Osteoblast (primary cell): ENCODE results near the gene NUDT19. TPM values are rescaled to one million over a fixed set of nuclear protein-coding genes. Genes with fewer than 3 reads are reported as not detected.

Source experiments
- DNase-seq: peaks from one replicate; pipeline ENCODE4 v3.0.0; 2011; ENCODE audit warnings: low spot score, mixed read lengths; ENCODE audit not compliant: insufficient read length; ENCODE audit errors: missing footprints
- H2AFZ ChIP-seq: 2 replicates; pipeline ENCODE4 v1.6.0; 2011; ENCODE audit warnings: mild to moderate bottlenecking, low read length
- H3K27ac ChIP-seq: 2 replicates; pipeline ENCODE4 v1.5.1; 2011; ENCODE audit warnings: mild to moderate bottlenecking, low read depth, low read length, moderate library complexity
- H3K27me3 ChIP-seq: 2 replicates; pipeline ENCODE4 v1.6.0; 2012; ENCODE audit warnings: mild to moderate bottlenecking, control low read depth, inconsistent platforms, low read length, moderate library complexity; ENCODE audit not compliant: insufficient read depth
- H3K36me3 ChIP-seq: 2 replicates; pipeline ENCODE4 v1.5.1; 2011; ENCODE audit warnings: mild to moderate bottlenecking, low read length, control low read depth, moderate library complexity; ENCODE audit not compliant: insufficient read depth
- H3K4me1 ChIP-seq: 2 replicates; pipeline ENCODE4 v1.5.1; 2011; ENCODE audit warnings: mild to moderate bottlenecking, low read length, control low read depth, moderate library complexity; ENCODE audit not compliant: insufficient read depth
- H3K4me2 ChIP-seq: 2 replicates; pipeline ENCODE4 v1.6.0; 2011; ENCODE audit warnings: mild to moderate bottlenecking, low read length; ENCODE audit not compliant: insufficient read depth
- H3K4me3 ChIP-seq: fragments of 200-600 bp; sonication (generic); 3 replicates; pipeline ENCODE4 v1.5.1; 2012; ENCODE audit warnings: mild to moderate bottlenecking, low read length, inconsistent platforms; ENCODE audit not compliant: insufficient read depth
- H3K79me2 ChIP-seq: 2 replicates; pipeline ENCODE4 v1.6.0; 2012; ENCODE audit warnings: mild to moderate bottlenecking, low read length, control low read depth, inconsistent platforms; ENCODE audit not compliant: insufficient read depth
- H3K9me3 ChIP-seq: 2 replicates; pipeline ENCODE4 v1.5.1; 2011; ENCODE audit warnings: low read depth, low read length, control low read depth
- H4K20me1 ChIP-seq: 2 replicates; pipeline ENCODE4 v1.6.0; 2012; ENCODE audit warnings: mild to moderate bottlenecking, low read length, control low read depth; ENCODE audit not compliant: insufficient read depth
- total RNA-seq: library from RNA; depleted of rRNA; stranded (reverse); fragments of >200 nt; gene quantifications from 2 replicates; pipeline ENCODE4 v1.2.3, GENCODE V29; 2012
- TF ChIP-seq, protein P1 (sequence below): IDR thresholded peaks from 2 replicates; pipeline ENCODE4 v1.5.1; 2011; ENCODE audit warnings: mild to moderate bottlenecking, low read depth, low read length, moderate library complexity; ENCODE audit errors: extremely low read depth

The NUDT19 gene
- total RNA-seq, 1 donor: 8.3 TPM

DNA sequence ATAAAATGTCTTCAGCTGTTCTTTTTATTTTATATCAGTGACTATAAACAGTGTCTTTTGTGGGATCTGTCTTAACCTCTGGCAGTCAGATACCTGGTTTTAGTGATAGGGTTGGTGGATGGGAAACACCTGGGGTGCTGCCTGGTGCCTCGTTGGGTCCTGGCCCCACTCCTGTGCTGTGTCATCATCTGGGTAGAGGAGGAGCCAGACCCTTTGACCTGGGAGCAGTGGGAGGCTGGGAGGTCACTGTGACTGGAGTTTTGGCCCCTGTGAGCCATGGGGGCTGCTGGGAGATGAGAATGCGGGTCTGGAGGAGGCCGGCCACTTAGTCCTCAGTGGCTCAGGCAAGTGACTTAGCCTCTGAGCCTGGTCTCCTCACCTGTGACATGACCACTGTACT lies 57.3 kb downstream of the NUDT19 start:
- Histone ChIP-seq H3K36me3 (no peaks in the 10 kb centered on the region), H3K27ac (no peak overlapping the region), H3K9me3 (no peaks in the 10 kb centered on the region), H4K20me1 (no peaks in the 10 kb centered on the region), H3K27me3 (peaks cover 4% of the 10 kb centered on the region), H2AFZ (no peak overlapping the region), H3K4me1 (no peaks in the 10 kb centered on the region), H3K4me2 (no peak overlapping the region), H3K4me3 (no peak overlapping the region), H3K79me2 (no peaks in the 10 kb centered on the region)
- TF ChIP-seq, protein P1, sequence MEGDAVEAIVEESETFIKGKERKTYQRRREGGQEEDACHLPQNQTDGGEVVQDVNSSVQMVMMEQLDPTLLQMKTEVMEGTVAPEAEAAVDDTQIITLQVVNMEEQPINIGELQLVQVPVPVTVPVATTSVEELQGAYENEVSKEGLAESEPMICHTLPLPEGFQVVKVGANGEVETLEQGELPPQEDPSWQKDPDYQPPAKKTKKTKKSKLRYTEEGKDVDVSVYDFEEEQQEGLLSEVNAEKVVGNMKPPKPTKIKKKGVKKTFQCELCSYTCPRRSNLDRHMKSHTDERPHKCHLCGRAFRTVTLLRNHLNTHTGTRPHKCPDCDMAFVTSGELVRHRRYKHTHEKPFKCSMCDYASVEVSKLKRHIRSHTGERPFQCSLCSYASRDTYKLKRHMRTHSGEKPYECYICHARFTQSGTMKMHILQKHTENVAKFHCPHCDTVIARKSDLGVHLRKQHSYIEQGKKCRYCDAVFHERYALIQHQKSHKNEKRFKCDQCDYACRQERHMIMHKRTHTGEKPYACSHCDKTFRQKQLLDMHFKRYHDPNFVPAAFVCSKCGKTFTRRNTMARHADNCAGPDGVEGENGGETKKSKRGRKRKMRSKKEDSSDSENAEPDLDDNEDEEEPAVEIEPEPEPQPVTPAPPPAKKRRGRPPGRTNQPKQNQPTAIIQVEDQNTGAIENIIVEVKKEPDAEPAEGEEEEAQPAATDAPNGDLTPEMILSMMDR: no peak
- DNase-seq: no peak

DNA sequence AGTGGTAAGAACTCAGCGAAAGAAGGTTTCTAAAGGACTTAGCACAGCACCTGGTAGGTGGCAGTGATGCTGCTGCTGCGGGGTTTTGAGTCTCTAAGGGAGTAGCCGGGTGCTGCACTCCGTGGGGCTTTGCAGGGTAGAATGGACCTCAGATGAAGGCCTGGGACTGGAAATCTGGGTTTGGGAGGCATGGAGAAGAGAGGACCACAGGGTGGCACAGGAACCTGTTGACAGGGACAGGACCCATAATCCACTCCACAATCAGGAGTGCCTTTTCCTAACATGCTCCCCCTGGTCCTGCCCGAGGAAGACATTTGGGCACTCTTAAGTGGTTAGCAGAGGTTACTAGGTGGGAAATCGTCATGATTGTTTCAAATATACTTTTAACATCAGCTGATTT lies 57.7 kb downstream of the NUDT19 start:
- TF ChIP-seq, protein P1: no peak
- no peak overlapping the region for H2AFZ ChIP-seq
- DNase-seq: no peak
- H3K27me3 ChIP-seq: peaks cover 4% of the 10 kb centered on the region
- H3K36me3 ChIP-seq: no peaks in the 10 kb centered on the region
- no peaks in the 10 kb centered on the region for H3K79me2 ChIP-seq
- no peaks in the 10 kb centered on the region for H3K9me3 ChIP-seq
- no peak overlapping the region for H3K4me2 ChIP-seq
- no peaks in the 10 kb centered on the region for H4K20me1 ChIP-seq
- H3K27ac ChIP-seq: no peak overlapping the region
- H3K4me1 ChIP-seq: no peaks in the 10 kb centered on the region
- no peak overlapping the region for H3K4me3 ChIP-seq

DNA sequence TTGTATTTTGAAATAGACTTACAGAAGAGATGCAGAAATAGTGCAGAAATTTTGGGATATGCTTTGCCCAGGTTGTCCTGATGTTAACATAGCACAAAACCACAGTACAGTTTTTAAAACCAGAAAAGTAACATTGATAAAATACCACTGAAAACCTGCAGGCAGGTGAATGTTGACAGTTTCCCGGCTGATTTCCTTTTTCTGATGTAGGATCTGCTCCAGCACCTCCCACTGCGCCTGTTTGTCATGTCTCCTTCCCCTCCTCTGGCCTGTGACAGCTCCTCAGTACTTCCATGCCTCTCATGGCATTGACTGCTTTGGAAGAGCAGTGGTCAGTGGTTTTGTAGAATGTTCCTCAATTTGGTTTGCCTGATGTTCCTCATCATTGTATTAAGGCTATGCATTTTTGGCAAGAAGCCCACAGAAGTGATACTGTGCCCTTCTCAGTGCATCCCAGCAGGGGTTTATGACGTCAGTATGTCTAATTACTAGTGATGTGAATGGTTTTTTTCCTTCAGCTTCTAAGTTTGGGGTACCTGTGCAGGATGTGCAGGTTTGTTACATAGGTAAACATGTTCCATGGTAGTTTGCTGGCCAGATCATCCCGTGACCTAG lies 58.9 kb downstream of the NUDT19 start:
- no peak for DNase-seq
- Histone ChIP-seq H3K27me3 (peaks cover 4% of the 10 kb centered on the region), H2AFZ (no peak overlapping the region), H3K9me3 (no peaks in the 10 kb centered on the region), H3K4me2 (no peak overlapping the region), H3K4me3 (no peak overlapping the region), H3K4me1 (no peaks in the 10 kb centered on the region), H3K36me3 (no peaks in the 10 kb centered on the region), H3K79me2 (no peaks in the 10 kb centered on the region), H3K27ac (no peak overlapping the region), H4K20me1 (no peaks in the 10 kb centered on the region)
- TF ChIP-seq, protein P1: no peak

DNA sequence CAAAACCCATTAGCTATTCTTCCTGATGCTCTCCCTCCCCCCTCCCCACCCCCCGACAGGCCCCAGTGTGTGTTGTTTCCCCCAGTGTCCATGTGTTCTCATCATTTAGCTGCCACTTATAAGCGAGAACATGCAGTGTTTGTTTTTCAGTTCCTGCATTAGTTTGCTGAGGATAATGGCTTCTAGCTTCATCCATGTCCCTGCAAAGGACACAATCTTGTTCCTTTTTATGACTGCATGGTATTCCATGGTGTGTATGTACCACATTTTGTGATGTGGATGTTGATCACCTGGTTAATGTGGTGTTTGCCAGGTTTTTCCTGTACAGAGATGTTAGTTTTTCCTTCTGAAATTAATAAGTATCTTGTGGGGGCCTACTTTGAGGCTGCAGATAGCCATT lies 59.4 kb downstream of the NUDT19 start:
- H3K4me1 ChIP-seq: no peaks in the 10 kb centered on the region
- H3K4me3 ChIP-seq: no peak overlapping the region
- H3K27ac ChIP-seq: no peak overlapping the region
- TF ChIP-seq, protein P1: no peak
- no peaks in the 10 kb centered on the region for H4K20me1 ChIP-seq
- DNase-seq: no peak
- no peak overlapping the region for H2AFZ ChIP-seq
- no peak overlapping the region for H3K4me2 ChIP-seq
- H3K36me3 ChIP-seq: no peaks in the 10 kb centered on the region
- H3K9me3 ChIP-seq: no peaks in the 10 kb centered on the region
- H3K27me3 ChIP-seq: peaks cover 4% of the 10 kb centered on the region
- H3K79me2 ChIP-seq: no peaks in the 10 kb centered on the region
